ENCODE measurements around the gene PSTPIP1. TPM values are rescaled to one million over a fixed set of nuclear protein-coding genes. Genes with fewer than 3 reads are reported as not detected.

The PSTPIP1 gene
- total and polyA plus RNA-seq, 10 of the 15 experiments (the other 5 are each of a cell fraction or from before 2014, with no cell fraction given): 0.50 to 29.3 (median 14.5) TPM

GRCh38 chr15:77048135-77048876 lies 53.4 kb downstream of the PSTPIP1 start (continued):
- TF ChIP-seq BCL3 (IDR thresholded peaks at IDR 0.05; ENCODE audit: borderline replicate concordance, insufficient read depth, low read depth, low read length, poor library complexity, severe bottlenecking): no peak
- no peak for TF ChIP-seq SUPT20H (IDR thresholded peaks at IDR 0.05; ENCODE audit: borderline replicate concordance, control insufficient read depth, low read depth, low read length)
- TF ChIP-seq NFIC (IDR thresholded peaks at IDR 0.05; ENCODE audit: low read depth, low read length): no peak
- TF ChIP-seq E4F1 (IDR thresholded peaks at IDR 0.05; ENCODE audit: borderline replicate concordance, partially characterized antibody): no peak
- no peak for TF ChIP-seq TCF7 (IDR thresholded peaks at IDR 0.05; ENCODE audit: borderline replicate concordance)

GRCh38 chr15:77052556-77052955 lies 57.6 kb downstream of the PSTPIP1 start:
- FAIRE-seq: no peak
- SMC1A ChIA-PET (ENCODE audit: uncharacterized antibody, unreplicated experiment): interaction anchor here (0.7 to 1.7 kb wide), 4 partner anchors 66 to 491 kb away, joined by 3 to 8 read pairs (median 4); no protein-coding TSS in a partner anchor
- TF ChIP-seq CBFB (IDR thresholded peaks at IDR 0.05; ENCODE audit: low read depth) (no peak), NFXL1 (IDR thresholded peaks at IDR 0.05; ENCODE audit: borderline replicate concordance) (no peak), STAT3 (IDR thresholded peaks at IDR 0.05; ENCODE audit: low read depth, low read length) (no peak), ATF3 (IDR thresholded peaks at IDR 0.05; ENCODE audit: borderline replicate concordance, extremely low read depth, low read depth, low read length) (no peak), YBX1 (IDR thresholded peaks at IDR 0.05) (no peak), ZNF687 (IDR thresholded peaks at IDR 0.05) (no peak), BRCA1 (IDR thresholded peaks at IDR 0.05; ENCODE audit: low read depth, low read length) (no peak)

More at GRCh38 chr15:77052556-77052955, 57.6 kb downstream of the PSTPIP1 start:
- ChIA-PET RAD21 (ENCODE audit: unreplicated experiment) (interaction anchor here (0.6 kb wide), 1 partner anchor 76 kb away, joined by 5 read pairs; no protein-coding TSS in a partner anchor), POLR2A (no interaction called here), CTCF (interaction anchor here (0.8 to 3.3 kb wide), 2 partner anchors 8 to 489 kb away, joined by 3 to 13 read pairs; no protein-coding TSS in a partner anchor)
- DNase-seq (ENCODE audit: low read depth, low spot score) (no peak), ATAC-seq (no peak)
- Histone ChIP-seq H4K20me1 (ENCODE audit: control insufficient read depth, insufficient read depth) (no peaks in the 10 kb centered on the region), H3K79me2 (ENCODE audit: control insufficient read depth, insufficient read depth, low read length) (0 out of 2 replicates have a peak, but pooled peaks cover under 1% of the 10 kb centered on the region), H3K9me3 (replicated peaks; ENCODE audit: control insufficient read depth, insufficient read depth, low read length) (no peaks in the 10 kb centered on the region), H3K27ac (ENCODE audit: control insufficient read depth, insufficient read depth) (no peak overlapping the region), H3K36me3 (ENCODE audit: control insufficient read depth in 2 of 2, insufficient read depth in 2 of 2, low read length in 1 of 2) (peaks cover 0 to 4% of the 10 kb centered on the region in 2 experiments; a peak in 2 of 4 replicates), H3K4me1 (ENCODE audit: control insufficient read depth, insufficient read depth, low read length) (no peaks in the 10 kb centered on the region), H2AFZ (ENCODE audit: control insufficient read depth, low read depth, low read length) (no peak overlapping the region), H3K27me3 (replicated peaks in 1 of 2; ENCODE audit: control insufficient read depth in 2 of 2, insufficient read depth in 2 of 2, low read length in 1 of 2) (no peaks in the 10 kb centered on the region), H3K4me3 (no peak overlapping the region), H3K4me2 (ENCODE audit: control insufficient read depth, insufficient read depth) (no peak overlapping the region), H3K9ac (ENCODE audit: control insufficient read depth, insufficient read depth, low read length) (no peak overlapping the region)
- WGBS (ENCODE audit: insufficient coverage, insufficient replicate concordance, low lambda C conversion rate, missing lambda C conversion rate): 78% methylated on average over 2 of the region's 2 CpGs
- no TSS peak for BruUV-seq (replicated peaks)
- in situ Hi-C loops (cut with MboI): no loop called here
- intact Hi-C loops (cut with micrococcal nuclease; ENCODE audit: unreplicated experiment): no loop called here
